MCF 10A (cell line): ENCODE results near the gene GLS. TPM values are rescaled to one million over a fixed set of nuclear protein-coding genes. Genes with fewer than 3 reads are reported as not detected.
A peak's percentile ranks its signal among the peaks of the same experiment; 100 is the strongest.

Experiments used
- BruUV-seq: library from RNA; stranded (reverse); fragments of 400-500 nt; replicated peaks from 2 replicates; lab custom pipeline; 2021; lab: Mats Ljungman, UMichigan
- CTCF ChIA-PET: fragments of 300-600 bp; sonication (Branson Sonifier 250); formaldehyde crosslinking; extraction: SDS; loops from one replicate; lab custom pipeline; 2021; ENCODE audit warnings: antibody characterized with exemption, inconsistent platforms; lab: Yijun Ruan, JAX
- POLR2A ChIA-PET: fragments of 300-600, 350-650 bp; sonication (Branson Sonifier 250); formaldehyde crosslinking; extraction: SDS; loops from one replicate; lab custom pipeline; 2020; ENCODE audit warnings: antibody characterized with exemption, inconsistent platforms; lab: Yijun Ruan, JAX
- DNase-seq: peaks from one replicate; pipeline ENCODE4 v3.0.0-alpha.2; 2018; ENCODE audit not compliant: unreplicated experiment
- H3K27ac Mint-ChIP-seq: one replicate; pipeline ENCODE4 v1.8.0; 2022; ENCODE audit warnings: mild to moderate bottlenecking, low read depth, mixed read lengths; ENCODE audit not compliant: unreplicated experiment
- H3K27me3 Mint-ChIP-seq: one replicate; pipeline ENCODE4 v1.8.0; 2022; ENCODE audit warnings: mixed read lengths; ENCODE audit not compliant: insufficient read depth, unreplicated experiment
- H3K36me3 Mint-ChIP-seq: one replicate; pipeline ENCODE4 v1.8.0; 2022; ENCODE audit warnings: mild to moderate bottlenecking, moderate library complexity, mixed read lengths; ENCODE audit not compliant: insufficient read depth, unreplicated experiment
- H3K4me1 Mint-ChIP-seq: one replicate; pipeline ENCODE4 v1.8.0; 2022; ENCODE audit warnings: mixed read lengths; ENCODE audit not compliant: insufficient read depth, unreplicated experiment
- H3K4me3 Mint-ChIP-seq: one replicate; pipeline ENCODE4 v1.8.0; 2022; ENCODE audit warnings: mild to moderate bottlenecking, moderate library complexity, mixed read lengths; ENCODE audit not compliant: unreplicated experiment
- H3K9me3 Mint-ChIP-seq: one replicate; pipeline ENCODE4 v1.8.0; 2022; ENCODE audit warnings: mixed read lengths; ENCODE audit not compliant: unreplicated experiment
- intact Hi-C: fragments of 100-400 bp; cut with micrococcal nuclease; formaldehyde crosslinking; loops from 2 replicates; pipeline ENCODE4 v1.14.1; 2022
- total RNA-seq: library from RNA; stranded (reverse); gene quantifications from 2 replicates; pipeline ENCODE4 v1.2.3, GENCODE V29; 2022
- TF ChIP-seq, protein P1 (sequence below): fragments of 200-600 bp; IDR thresholded peaks from one replicate; pipeline ENCODE4 v1.8.0; 2022; ENCODE audit warnings: antibody characterized with exemption, mild to moderate bottlenecking; ENCODE audit not compliant: unreplicated experiment

Gene GLS
- total RNA-seq, 1 experiment from 2014 or later, result 121 TPM

DNA sequence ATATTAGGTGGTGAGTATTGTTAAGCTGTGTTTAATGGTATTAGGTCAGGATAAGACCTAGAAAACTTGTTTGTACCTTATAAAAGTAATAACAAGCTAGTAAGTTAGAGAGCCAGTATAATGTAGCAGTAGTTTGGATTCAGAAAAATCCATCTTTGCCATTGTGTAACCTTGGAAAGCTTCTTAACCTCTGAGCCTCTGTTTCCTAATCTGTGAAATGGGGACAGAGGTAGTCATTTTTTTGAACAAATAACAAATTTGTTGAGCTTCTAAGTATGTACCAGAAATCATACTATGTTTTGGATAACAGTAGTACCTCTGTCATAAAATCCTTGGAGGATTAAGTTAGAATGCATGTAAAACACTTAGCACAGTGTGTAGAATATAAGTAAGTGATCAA, 12.5 kb downstream of the GLS start:
- ChIA-PET CTCF (interaction anchor here (0.6 to 1.2 kb wide), 5 partner anchors 10 to 1218 kb away, joined by 3 to 5 read pairs (median 3); no protein-coding TSS in a partner anchor), POLR2A (interaction anchor here (0.6 to 5.1 kb wide), 6 partner anchors 9 to 143 kb away, joined by 3 to 53 read pairs (median 4); no protein-coding TSS in a partner anchor)
- no peak for DNase-seq
- intact Hi-C loops, result no loop called here
- BruUV-seq, result no TSS peak
- Mint-ChIP-seq H3K9me3 (no peaks in the 10 kb centered on the region), H3K4me1 (peaks cover 31% of the 10 kb centered on the region), H3K4me3 (no peak overlapping the region), H3K36me3 (peaks cover 17% of the 10 kb centered on the region), H3K27me3 (no peaks in the 10 kb centered on the region), H3K27ac (no peak overlapping the region)
- TF ChIP-seq, protein P1, sequence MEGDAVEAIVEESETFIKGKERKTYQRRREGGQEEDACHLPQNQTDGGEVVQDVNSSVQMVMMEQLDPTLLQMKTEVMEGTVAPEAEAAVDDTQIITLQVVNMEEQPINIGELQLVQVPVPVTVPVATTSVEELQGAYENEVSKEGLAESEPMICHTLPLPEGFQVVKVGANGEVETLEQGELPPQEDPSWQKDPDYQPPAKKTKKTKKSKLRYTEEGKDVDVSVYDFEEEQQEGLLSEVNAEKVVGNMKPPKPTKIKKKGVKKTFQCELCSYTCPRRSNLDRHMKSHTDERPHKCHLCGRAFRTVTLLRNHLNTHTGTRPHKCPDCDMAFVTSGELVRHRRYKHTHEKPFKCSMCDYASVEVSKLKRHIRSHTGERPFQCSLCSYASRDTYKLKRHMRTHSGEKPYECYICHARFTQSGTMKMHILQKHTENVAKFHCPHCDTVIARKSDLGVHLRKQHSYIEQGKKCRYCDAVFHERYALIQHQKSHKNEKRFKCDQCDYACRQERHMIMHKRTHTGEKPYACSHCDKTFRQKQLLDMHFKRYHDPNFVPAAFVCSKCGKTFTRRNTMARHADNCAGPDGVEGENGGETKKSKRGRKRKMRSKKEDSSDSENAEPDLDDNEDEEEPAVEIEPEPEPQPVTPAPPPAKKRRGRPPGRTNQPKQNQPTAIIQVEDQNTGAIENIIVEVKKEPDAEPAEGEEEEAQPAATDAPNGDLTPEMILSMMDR, result no peak

DNA sequence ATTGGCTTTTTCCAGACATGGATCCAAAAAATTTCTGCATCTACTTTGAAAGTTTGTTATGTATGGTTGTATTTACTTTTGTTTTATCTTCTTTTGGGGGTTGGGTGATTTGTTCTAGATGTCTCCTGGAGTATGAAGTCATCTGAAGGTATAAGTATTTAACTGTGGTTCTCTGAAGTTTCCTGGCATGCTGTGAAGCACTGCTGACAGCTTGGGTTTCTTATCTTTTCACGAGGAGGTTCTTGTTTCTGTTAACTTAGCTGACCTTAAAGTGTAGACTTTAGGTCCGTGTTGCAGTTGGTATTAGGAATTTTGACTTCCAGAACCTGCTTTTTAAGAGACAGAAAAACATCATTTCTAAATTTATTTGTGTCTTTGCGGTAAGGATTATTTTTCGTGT, 15.9 kb downstream of the GLS start:
- Mint-ChIP-seq H3K9me3 (no peaks in the 10 kb centered on the region), H3K36me3 (peaks cover 33% of the 10 kb centered on the region), H3K4me3 (no peak overlapping the region), H3K4me1 (peaks cover 10% of the 10 kb centered on the region), H3K27me3 (no peaks in the 10 kb centered on the region), H3K27ac (no peak overlapping the region)
- TF ChIP-seq, protein P1, result no peak
- no TSS peak for BruUV-seq
- ChIA-PET POLR2A (interaction anchor here (1.6 kb wide), 1 partner anchor 15 kb away, joined by 8 read pairs; no protein-coding TSS in a partner anchor), CTCF (no interaction called here)
- intact Hi-C loops, result no loop called here
- no peak for DNase-seq

DNA sequence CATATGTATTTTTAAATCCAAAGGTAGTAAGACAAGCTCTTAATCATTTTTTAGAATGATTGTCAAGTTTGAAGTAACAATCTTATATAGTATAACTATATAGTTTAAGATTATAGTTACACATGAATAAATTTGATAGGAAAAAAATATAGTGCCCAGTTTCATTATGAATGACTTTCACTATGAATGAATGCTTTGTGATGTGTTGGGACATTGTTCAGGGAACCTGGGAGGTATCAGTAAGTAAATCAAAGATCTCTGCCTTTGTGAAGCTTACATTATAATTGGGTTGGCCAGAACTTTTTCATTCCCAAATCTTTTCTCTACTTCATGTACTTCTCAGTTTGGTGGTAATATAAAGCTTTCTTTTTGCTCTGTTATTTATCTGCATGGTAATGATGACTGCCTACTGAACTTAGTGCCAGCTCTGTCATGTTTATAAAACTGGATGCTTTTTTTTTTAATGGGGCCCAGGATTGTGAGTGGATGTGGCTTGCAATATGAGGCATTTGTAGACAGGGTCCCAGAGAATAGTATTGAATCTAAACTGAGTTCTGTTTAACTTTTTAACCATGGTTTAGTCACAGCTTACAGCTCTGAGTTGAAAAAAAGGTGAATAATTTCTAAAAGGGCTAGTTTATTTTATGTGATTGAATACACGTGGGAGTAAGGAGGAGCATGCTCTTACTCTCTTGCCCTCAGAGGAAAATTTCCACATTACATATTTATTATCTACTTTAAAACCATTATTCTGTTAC, 23.3 kb downstream of the GLS start:
- no TSS peak for BruUV-seq
- no peaks in the 10 kb centered on the region for H3K4me1 Mint-ChIP-seq
- H3K9me3 Mint-ChIP-seq, result no peaks in the 10 kb centered on the region
- peaks cover 73% of the 10 kb centered on the region for H3K36me3 Mint-ChIP-seq
- intact Hi-C loops, result no loop called here
- no peak overlapping the region for H3K4me3 Mint-ChIP-seq
- H3K27me3 Mint-ChIP-seq, result no peaks in the 10 kb centered on the region
- POLR2A ChIA-PET, result interaction anchor here (0.7 to 1.6 kb wide), 5 partner anchors 9 to 254 kb away, joined by 3 to 9 read pairs (median 5); no protein-coding TSS in a partner anchor
- CTCF ChIA-PET, result interaction anchor here (0.6 kb wide), 1 partner anchor 126 kb away, joined by 3 read pairs; no protein-coding TSS in a partner anchor
- no peak for DNase-seq
- peak overlapping the region; percentile 73 for H3K27ac Mint-ChIP-seq
- TF ChIP-seq, protein P1, result no peak

DNA sequence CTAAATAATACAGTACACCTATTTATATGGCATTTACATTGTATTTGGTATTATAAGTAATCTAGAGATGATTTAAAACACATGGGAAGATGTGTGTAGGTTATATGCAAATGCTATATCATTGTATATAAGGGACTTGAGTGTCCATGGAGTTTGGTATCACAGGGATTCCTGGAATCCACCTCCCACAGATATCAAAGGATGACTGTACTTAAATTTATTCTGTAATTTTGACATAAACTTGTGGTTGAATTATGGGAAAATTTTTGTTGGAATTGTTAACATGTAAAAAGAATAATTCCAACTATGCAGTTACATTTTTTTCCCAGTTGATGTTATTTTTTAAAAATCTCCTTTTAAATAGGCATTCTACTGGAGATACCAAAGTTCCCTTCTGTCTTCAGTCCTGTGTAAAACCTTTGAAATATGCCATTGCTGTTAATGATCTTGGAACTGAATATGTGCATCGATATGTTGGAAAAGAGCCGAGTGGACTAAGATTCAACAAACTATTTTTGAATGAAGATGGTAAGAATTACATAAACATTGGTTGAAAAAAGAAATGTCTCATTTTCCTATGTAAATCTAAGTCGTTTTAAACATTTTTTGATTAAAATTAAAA, 24.1 kb downstream of the GLS start:
- Mint-ChIP-seq H3K36me3 (peaks cover 73% of the 10 kb centered on the region), H3K27ac (no peak overlapping the region), H3K27me3 (no peaks in the 10 kb centered on the region), H3K4me3 (no peak overlapping the region), H3K4me1 (no peaks in the 10 kb centered on the region), H3K9me3 (no peaks in the 10 kb centered on the region)
- TF ChIP-seq, protein P1, result no peak
- BruUV-seq, result no TSS peak
- POLR2A ChIA-PET, result interaction anchor here (1.5 to 1.6 kb wide), 2 partner anchors 12 to 23 kb away, joined by 5 to 9 read pairs; no protein-coding TSS in a partner anchor
- DNase-seq, result no peak
- CTCF ChIA-PET, result no interaction called here
- intact Hi-C loops, result no loop called here
